Measurements from ENCODE around the gene ZNRF4.
"Not testable (repeated sequence)": the region's sequence is repeated elsewhere in the genome, so short reads cannot be mapped to it uniquely, and the experiment has no call there.

ZNRF4 gene

GRCh38 chr19:5481957-5482356 lies 26.7 kb downstream of the ZNRF4 start:
- Histone ChIP-seq H3K9me3 (ENCODE audit: low read length) (no peaks in the 10 kb centered on the region), H3K9ac (ENCODE audit: low read length) (no peak overlapping the region), H4K20me1 (ENCODE audit: insufficient read depth, low read length) (no peaks in the 10 kb centered on the region), H3K36me3 (ENCODE audit: insufficient read depth, low read length) (no peaks in the 10 kb centered on the region), H3K9me2 (ENCODE audit: low read depth, low read length) (no peaks in the 10 kb centered on the region), H2AFZ (ENCODE audit: low read length) (no peak overlapping the region), H3K79me2 (ENCODE audit: insufficient read depth, low read length) (no peaks in the 10 kb centered on the region), H3K27me3 (ENCODE audit: insufficient read depth, low read length) (no peaks in the 10 kb centered on the region), H3F3A (ENCODE audit: insufficient read depth, low read length) (no peaks in the 10 kb centered on the region), H3K4me1 (ENCODE audit: insufficient read depth, low read length, severe bottlenecking) (no peaks in the 10 kb centered on the region), H3K27ac (ENCODE audit: low read depth, low read length, poor library complexity, severe bottlenecking) (no peak overlapping the region), H3K4me2 (ENCODE audit: low read length) (no peak overlapping the region), H3K4me3 (ENCODE audit: low read depth, low read length, poor library complexity, severe bottlenecking) (no peak overlapping the region)
- no peak for TF ChIP-seq EZH2 (IDR thresholded peaks at IDR 0.05; ENCODE audit: borderline replicate concordance, low read length)
- TF ChIP-seq, protein P1, sequence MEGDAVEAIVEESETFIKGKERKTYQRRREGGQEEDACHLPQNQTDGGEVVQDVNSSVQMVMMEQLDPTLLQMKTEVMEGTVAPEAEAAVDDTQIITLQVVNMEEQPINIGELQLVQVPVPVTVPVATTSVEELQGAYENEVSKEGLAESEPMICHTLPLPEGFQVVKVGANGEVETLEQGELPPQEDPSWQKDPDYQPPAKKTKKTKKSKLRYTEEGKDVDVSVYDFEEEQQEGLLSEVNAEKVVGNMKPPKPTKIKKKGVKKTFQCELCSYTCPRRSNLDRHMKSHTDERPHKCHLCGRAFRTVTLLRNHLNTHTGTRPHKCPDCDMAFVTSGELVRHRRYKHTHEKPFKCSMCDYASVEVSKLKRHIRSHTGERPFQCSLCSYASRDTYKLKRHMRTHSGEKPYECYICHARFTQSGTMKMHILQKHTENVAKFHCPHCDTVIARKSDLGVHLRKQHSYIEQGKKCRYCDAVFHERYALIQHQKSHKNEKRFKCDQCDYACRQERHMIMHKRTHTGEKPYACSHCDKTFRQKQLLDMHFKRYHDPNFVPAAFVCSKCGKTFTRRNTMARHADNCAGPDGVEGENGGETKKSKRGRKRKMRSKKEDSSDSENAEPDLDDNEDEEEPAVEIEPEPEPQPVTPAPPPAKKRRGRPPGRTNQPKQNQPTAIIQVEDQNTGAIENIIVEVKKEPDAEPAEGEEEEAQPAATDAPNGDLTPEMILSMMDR (IDR thresholded peaks at IDR 0.05; ENCODE audit: low read length): no peak

DNA sequence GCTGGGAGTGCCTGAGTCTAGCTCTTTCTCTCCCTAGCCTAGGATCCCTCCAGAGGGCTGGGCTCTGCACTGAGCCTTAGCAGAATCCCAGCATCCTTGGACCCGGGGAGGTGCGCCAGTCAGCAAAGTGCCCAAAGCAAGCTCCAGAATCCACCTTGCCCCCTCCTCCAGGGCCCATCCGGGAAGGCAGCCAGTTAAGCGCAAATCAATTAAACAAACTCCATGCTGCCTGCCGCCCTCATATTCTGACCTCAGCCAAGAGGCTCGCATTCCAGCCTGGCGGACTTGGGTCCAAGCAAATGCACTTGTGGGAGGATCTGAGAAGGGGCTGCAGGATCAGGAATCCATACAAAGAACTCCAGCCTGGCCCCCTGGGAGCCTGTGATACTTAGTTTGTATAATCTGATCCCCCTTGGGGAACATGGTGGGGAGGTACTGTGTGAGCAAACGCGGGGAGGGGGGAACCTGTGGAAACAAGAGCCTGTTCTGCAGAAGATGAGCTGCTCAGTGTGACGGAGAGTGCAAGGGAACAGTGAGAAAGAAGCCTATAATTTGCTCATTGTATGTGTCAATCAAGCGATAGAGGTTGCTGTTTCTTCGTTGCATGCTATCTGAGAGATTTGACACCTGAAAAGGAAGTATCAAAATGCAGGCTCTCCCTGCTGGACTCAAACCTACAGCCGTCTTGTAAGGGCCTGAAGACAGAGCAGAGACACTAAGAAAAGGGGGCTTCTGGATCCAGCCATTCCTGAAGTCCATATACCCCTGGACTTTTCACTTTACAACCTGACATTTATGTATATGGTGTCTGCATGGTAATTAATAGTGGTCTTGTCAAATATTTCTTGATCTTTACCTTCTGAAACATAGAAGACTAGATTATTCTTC lies 29.4 kb downstream of the ZNRF4 start:
- no peak overlapping the region for H2AFZ ChIP-seq (ENCODE audit: low read length)
- TF ChIP-seq, protein P1 (IDR thresholded peaks at IDR 0.05; ENCODE audit: low read length): no peak
- no peak for TF ChIP-seq EZH2 (IDR thresholded peaks at IDR 0.05; ENCODE audit: borderline replicate concordance, low read length)
- H4K20me1 ChIP-seq (ENCODE audit: insufficient read depth, low read length): no peaks in the 10 kb centered on the region
- H3K9me3 ChIP-seq (ENCODE audit: low read length): no peaks in the 10 kb centered on the region
- no peak overlapping the region for H3K4me2 ChIP-seq (ENCODE audit: low read length)
- H3F3A ChIP-seq (ENCODE audit: insufficient read depth, low read length): no peaks in the 10 kb centered on the region
- no peaks in the 10 kb centered on the region for H3K79me2 ChIP-seq (ENCODE audit: insufficient read depth, low read length)
- H3K9me2 ChIP-seq (ENCODE audit: low read depth, low read length): no peaks in the 10 kb centered on the region
- H3K4me1 ChIP-seq (ENCODE audit: insufficient read depth, low read length, severe bottlenecking): no peaks in the 10 kb centered on the region
- no peak overlapping the region for H3K27ac ChIP-seq (ENCODE audit: low read depth, low read length, poor library complexity, severe bottlenecking)
- H3K9ac ChIP-seq (ENCODE audit: low read length): no peak overlapping the region
- H3K27me3 ChIP-seq (ENCODE audit: insufficient read depth, low read length): no peaks in the 10 kb centered on the region
- no peaks in the 10 kb centered on the region for H3K36me3 ChIP-seq (ENCODE audit: insufficient read depth, low read length)
- no peak overlapping the region for H3K4me3 ChIP-seq (ENCODE audit: low read depth, low read length, poor library complexity, severe bottlenecking)

GRCh38 chr19:5485286-5485636 lies 30.0 kb downstream of the ZNRF4 start:
- Histone ChIP-seq H4K20me1 (ENCODE audit: insufficient read depth, low read length) (no peaks in the 10 kb centered on the region), H3K9ac (ENCODE audit: low read length) (no peak overlapping the region), H3K36me3 (ENCODE audit: insufficient read depth, low read length) (no peaks in the 10 kb centered on the region), H3K4me1 (ENCODE audit: insufficient read depth, low read length, severe bottlenecking) (no peaks in the 10 kb centered on the region), H3K27me3 (ENCODE audit: insufficient read depth, low read length) (no peaks in the 10 kb centered on the region), H3K9me3 (ENCODE audit: low read length) (no peaks in the 10 kb centered on the region), H3K27ac (ENCODE audit: low read depth, low read length, poor library complexity, severe bottlenecking) (no peak overlapping the region), H3K4me2 (ENCODE audit: low read length) (no peak overlapping the region), H3F3A (ENCODE audit: insufficient read depth, low read length) (no peaks in the 10 kb centered on the region), H3K9me2 (ENCODE audit: low read depth, low read length) (no peaks in the 10 kb centered on the region), H3K79me2 (ENCODE audit: insufficient read depth, low read length) (no peaks in the 10 kb centered on the region), H2AFZ (ENCODE audit: low read length) (no peak overlapping the region), H3K4me3 (ENCODE audit: low read depth, low read length, poor library complexity, severe bottlenecking) (no peak overlapping the region)
- no peak for TF ChIP-seq EZH2 (IDR thresholded peaks at IDR 0.05; ENCODE audit: borderline replicate concordance, low read length)
- TF ChIP-seq, protein P1 (IDR thresholded peaks at IDR 0.05; ENCODE audit: low read length): no peak

- H3K79me2 ChIP-seq (ENCODE audit: insufficient read depth, low read length); H3K4me2 ChIP-seq (ENCODE audit: low read length); H3K9ac ChIP-seq (ENCODE audit: low read length); H3K36me3 ChIP-seq (ENCODE audit: insufficient read depth, low read length); H3K4me1 ChIP-seq (ENCODE audit: insufficient read depth, low read length, severe bottlenecking); H2AFZ ChIP-seq (ENCODE audit: low read length); H4K20me1 ChIP-seq (ENCODE audit: insufficient read depth, low read length); H3K9me3 ChIP-seq (ENCODE audit: low read length); H3K27ac ChIP-seq (ENCODE audit: low read depth, low read length, poor library complexity, severe bottlenecking); H3K4me3 ChIP-seq (ENCODE audit: low read depth, low read length, poor library complexity, severe bottlenecking); H3K27me3 ChIP-seq (ENCODE audit: insufficient read depth, low read length); H3F3A ChIP-seq (ENCODE audit: insufficient read depth, low read length); H3K9me2 ChIP-seq (ENCODE audit: low read depth, low read length): not testable (repeated sequence)
Measured at GRCh38 chr19:5485658-5486057, 30.4 kb downstream of the ZNRF4 start.
